Measurements from ENCODE around the gene HAUS7.

HAUS7 gene

GRCh38 chrX:153459986-153460385 is 10.4 kb downstream of the HAUS7 start:
- DNase-seq (ENCODE audit: extremely low spot score, insufficient read length, low read depth), result no peak
- FAIRE-seq, result no peak

DNA sequence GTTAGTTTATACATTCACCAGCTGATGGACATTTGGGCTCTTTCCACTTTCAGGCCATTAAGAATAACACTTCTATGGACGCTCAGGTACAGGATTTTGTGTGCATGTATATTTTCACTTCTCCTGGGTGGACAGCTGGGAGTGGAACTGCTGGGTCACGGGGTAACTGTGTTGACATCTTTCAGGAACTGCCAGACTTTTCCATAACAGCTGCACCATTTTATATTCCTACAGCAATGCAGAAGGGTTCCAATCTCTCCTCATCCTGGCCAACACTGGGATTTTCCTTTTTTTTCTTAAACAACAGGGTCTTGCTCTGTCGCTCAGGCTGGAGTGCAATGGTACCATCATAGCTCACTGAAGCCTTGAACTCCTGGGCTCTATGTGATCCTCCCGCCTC is 11.9 kb downstream of the HAUS7 start:
- DNase-seq (ENCODE audit: extremely low spot score, insufficient read length, low read depth) (no peak), FAIRE-seq (no peak)

- DNase-seq (ENCODE audit: extremely low spot score, insufficient read length, low read depth) (no peak), FAIRE-seq (no peak)
These were observed 12.4 kb downstream of the HAUS7 start for GRCh38 chrX:153457827-153458466.

DNA sequence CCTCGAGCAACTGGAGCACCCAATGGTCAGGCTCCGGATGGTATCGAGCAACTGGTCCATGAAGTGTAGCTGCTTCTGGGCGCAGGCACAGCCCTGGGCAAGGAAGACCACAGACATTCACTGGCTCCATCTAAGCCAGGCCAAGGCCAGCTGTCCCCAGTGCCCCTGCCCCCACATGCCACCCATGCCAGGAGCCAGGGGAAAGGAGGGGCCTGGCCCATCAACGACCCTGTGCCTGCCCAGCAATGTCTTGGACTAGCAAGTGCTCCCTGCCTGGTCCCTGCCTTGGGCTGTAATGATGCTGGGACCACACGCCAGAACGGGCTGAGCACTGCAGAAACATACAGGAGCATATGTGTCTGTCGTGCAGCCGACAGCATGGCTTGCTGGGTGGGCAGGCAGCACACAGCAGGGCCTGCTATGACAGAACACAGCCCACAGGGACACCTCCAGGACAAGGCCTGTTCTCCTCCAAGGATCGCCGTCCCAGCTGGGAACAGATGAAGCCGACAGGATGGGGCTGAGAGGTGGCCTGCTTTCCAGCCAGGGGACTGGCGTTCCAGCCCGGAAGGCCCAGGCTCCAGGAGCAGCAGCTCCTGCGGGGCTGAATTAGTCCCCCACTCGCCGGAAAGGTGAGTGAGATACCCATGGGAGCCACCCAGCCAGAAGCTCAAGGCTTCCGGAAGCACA is 13.1 kb downstream of the HAUS7 start:
- DNase-seq (ENCODE audit: extremely low spot score, insufficient read length, low read depth) (no peak), FAIRE-seq (no peak)

- DNase-seq (ENCODE audit: extremely low spot score, insufficient read length, low read depth), result no peak
- FAIRE-seq, result no peak
These were observed 13.7 kb downstream of the HAUS7 start for GRCh38 chrX:153456704-153457103.

DNA sequence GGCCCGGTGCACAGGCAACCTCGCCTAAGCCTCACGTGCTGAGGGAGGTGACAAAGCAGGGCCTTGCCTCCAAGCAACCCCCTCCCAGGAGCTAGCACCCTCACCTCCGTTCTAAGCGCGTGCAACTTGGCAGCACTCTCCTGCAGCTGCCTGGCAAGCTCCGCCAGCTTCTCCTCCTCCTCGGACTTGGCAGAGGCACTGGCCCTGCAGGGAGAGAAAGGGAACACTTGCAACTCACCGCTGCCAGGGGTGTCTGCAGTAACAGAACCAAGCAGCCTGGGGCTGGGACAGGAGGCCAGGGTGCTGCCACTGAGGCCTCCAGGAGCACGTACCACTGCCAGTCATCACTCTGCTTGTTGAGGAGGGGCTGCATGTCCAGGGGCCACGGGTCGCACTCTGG is 14.2 kb downstream of the HAUS7 start:
- no peak for DNase-seq (ENCODE audit: extremely low spot score, insufficient read length, low read depth)
- no peak for FAIRE-seq

- no peak for DNase-seq (ENCODE audit: extremely low spot score, insufficient read length, low read depth)
- no peak for FAIRE-seq
These were observed 14.8 kb downstream of the HAUS7 start for GRCh38 chrX:153455571-153455970.

- FAIRE-seq, result no peak
- DNase-seq (ENCODE audit: extremely low spot score, insufficient read length, low read depth), result no peak
These were observed 15.3 kb downstream of the HAUS7 start for GRCh38 chrX:153454901-153455550.

GRCh38 chrX:153450949-153451277 is 19.5 kb downstream of the HAUS7 start:
- no peak for FAIRE-seq
- DNase-seq (ENCODE audit: extremely low spot score, insufficient read length, low read depth), result no peak

- no peak for DNase-seq (ENCODE audit: extremely low spot score, insufficient read length, low read depth)
- no peak for FAIRE-seq
These were observed 20.0 kb downstream of the HAUS7 start for GRCh38 chrX:153450114-153450948.

GRCh38 chrX:153449368-153450113 is 20.8 kb downstream of the HAUS7 start:
- FAIRE-seq (no peak), DNase-seq (ENCODE audit: extremely low spot score, insufficient read length, low read depth) (no peak)

GRCh38 chrX:153448556-153449367 is 21.6 kb downstream of the HAUS7 start:
- FAIRE-seq, result no peak
- DNase-seq (ENCODE audit: extremely low spot score, insufficient read length, low read depth), result no peak

DNA sequence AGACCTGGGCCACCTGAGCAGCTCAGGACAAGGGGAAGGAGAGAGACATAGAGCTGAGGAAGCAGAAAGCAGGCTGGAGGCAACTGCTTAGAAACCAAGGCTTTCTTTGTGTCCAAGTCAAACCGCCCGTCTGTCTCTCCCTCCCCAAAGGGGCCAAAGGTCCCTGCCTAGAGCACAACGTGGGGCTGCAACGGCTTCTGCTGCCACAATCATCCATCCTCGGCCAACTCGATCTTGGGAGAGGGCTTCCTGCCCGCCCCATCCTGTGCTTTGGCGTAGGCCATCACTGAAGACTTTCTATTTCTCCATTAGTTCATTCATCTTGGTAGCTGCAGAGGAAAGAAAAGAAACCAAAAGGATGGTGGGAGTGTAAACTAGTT is 22.8 kb downstream of the HAUS7 start:
- FAIRE-seq, result no peak
- DNase-seq (ENCODE audit: extremely low spot score, insufficient read length, low read depth), result no peak

GRCh38 chrX:153446950-153447580 is 23.3 kb downstream of the HAUS7 start:
- FAIRE-seq (no peak), DNase-seq (ENCODE audit: extremely low spot score, insufficient read length, low read depth) (no peak)

GRCh38 chrX:153446636-153446936 is 23.8 kb downstream of the HAUS7 start:
- FAIRE-seq (no peak), DNase-seq (ENCODE audit: extremely low spot score, insufficient read length, low read depth) (no peak)

- no peak for FAIRE-seq
- no peak for DNase-seq (ENCODE audit: extremely low spot score, insufficient read length, low read depth)
These were observed 24.3 kb downstream of the HAUS7 start, which contains the start of gene TREX2 for GRCh38 chrX:153445856-153446635. TSS of gene TREX2 (minus strand) at chrX:153446056. CDS start at chrX:153445430, 626 bp downstream.

GRCh38 chrX:153445106-153445855 is 25.1 kb downstream of the HAUS7 start:
- FAIRE-seq, result no peak

More at GRCh38 chrX:153445106-153445855, 25.1 kb downstream of the HAUS7 start:
- DNase-seq (ENCODE audit: extremely low spot score, insufficient read length, low read depth), result no peak
